GM19035 (cell line): ENCODE data around the gene EGFL8.
"Not testable (repeated sequence)": the region's sequence is repeated elsewhere in the genome, so short reads cannot be mapped to it uniquely, and the experiment has no call there.

Experiments used
- ATAC-seq: cut with Tn5 transposase; IDR thresholded peaks from one replicate; pipeline ENCODE4 v1.9.1; 2021; ENCODE audit not compliant: unreplicated experiment

EGFL8 gene

GRCh38 chr6:32164295-32164694 is at the start of gene EGFL8:
EGFL8 (plus strand) TSS chr6:32164595; CDS start chr6:32166166, 1,571 bp downstream.
- no peak for ATAC-seq

DNA sequence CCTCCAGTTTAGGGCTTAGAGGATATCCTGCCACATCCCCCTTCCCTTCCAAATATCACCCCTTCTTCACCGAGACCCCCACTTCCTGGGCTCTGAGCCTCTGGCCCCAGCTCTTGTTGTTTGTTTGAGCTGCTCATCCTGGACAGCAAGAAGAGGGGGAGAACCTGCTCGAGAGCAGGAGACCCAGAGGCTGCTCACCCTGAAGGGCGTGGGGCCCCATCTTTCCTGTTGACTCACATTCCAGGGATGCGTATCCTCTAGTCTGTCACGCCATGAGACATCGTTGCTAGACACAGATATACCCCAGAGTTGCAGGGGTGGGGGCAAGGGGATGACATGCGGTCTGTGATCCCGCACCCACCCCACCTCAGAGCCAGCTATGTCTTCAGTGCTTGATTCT is 49.6 kb upstream of the EGFL8 start:
- ATAC-seq = no peak

DNA sequence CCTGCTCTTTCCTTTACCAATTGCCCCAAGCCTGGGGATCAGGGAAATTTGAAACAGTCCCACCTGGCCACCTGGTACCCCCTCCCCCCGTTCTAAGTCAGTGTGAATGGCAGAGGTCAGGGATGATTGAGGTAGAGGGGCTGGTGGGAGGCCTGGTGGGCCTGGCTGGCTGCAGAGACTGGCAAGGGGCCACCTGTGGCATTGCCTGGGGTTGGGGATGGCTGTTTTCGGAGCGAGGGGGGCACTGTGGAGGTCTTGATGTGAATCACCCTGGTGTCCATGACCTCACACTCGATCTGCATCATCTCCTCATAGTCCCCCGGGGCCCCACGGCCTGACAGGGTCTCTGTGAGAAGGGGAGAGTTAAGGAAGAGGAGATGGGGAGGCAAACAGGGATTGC is 48.8 kb upstream of the EGFL8 start:
- ATAC-seq = no peak

- no peak for ATAC-seq
These were observed 47.7 kb upstream of the EGFL8 start for GRCh38 chr6:32116674-32117073.

GRCh38 chr6:32117461-32117860 is 46.9 kb upstream of the EGFL8 start:
- ATAC-seq = no peak

- ATAC-seq = no peak
These were observed 45.4 kb upstream of the EGFL8 start for GRCh38 chr6:32118782-32119628.

DNA sequence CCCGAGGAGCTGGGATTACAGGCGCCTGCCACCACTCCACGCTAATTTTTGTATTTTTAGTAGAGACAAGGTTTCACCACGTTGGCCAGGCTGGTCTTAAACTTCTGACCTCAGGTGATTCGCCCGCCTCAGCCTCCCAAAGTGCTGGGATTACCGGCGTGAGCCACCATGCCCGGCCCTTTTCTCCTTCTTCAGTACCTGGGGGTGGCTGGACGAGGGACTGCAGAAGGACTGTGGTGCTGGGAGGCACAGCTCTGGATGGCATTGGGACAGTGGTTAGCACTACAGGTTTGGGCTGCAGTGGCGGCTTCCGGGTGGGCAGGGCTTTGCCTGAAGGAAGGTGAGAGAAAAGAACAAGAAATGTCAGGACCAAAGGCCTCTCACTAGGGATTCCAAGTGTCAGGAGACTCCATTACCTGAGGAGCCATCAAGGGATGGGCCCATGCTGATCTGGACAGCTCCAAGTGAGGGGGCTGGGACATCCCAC is 43.8 kb upstream of the EGFL8 start:
- ATAC-seq = no peak

- ATAC-seq = no peak
These were observed 40.7 kb upstream of the EGFL8 start for GRCh38 chr6:32123681-32124080.

DNA sequence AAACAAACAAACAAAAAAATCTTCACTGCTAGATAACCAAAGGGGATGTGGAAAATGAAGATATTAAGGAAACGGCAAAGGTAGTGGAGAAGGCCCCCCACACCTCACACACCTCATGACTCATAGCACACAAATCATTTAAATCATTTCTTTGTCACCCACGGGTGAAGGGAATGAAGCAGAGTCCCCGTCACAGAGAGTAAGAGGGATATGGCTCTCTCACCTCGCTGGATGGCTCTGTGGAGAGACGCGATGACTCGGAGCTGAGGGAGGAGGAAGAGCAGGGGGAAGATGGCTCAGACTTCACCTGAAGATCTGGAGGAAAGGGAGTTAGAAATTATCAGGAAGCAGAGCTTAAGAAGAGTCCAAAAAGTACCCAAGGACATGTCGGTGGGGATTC is 37.5 kb upstream of the EGFL8 start:
- ATAC-seq = no peak

GRCh38 chr6:32127409-32127716 is 37.0 kb upstream of the EGFL8 start:
- ATAC-seq = no peak

- peak; percentile 80 for ATAC-seq
These were observed 36.4 kb upstream of the EGFL8 start, which contains the start of gene ATF6B for GRCh38 chr6:32127717-32128592. ATF6B (minus strand) TSS chr6:32128246; CDS start chr6:32128207, 39 bp downstream.

DNA sequence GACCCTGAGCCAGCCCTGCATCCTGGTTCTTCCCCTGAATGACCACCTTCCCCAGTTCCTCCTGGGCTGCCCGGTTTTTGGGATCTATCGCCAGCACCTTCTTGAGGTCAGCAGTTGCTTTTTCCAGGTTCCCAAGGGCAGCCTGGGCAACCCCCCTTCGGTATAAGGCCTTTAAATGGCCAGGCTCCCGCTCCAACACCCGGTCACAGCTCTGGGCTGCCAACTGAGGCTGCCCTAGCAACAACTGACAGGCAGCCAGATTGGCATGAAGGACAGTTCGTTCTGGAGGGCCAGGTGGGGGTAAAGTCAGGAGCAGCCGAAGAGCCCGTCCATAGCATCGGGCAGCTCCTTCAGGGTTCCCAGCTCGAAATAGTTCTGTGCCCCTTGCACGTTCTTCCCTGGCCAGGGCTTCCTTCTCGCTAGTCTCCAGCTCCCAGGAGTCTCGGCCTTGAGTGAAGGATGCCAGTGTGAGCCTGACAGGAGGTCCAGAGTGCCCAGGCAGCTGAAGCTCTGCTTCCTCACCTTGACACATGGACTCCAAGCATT is 35.6 kb upstream of the EGFL8 start:
- ATAC-seq = no peak

GRCh38 chr6:32129297-32130088 is 34.9 kb upstream of the EGFL8 start:
- peak; percentile 11 for ATAC-seq

GRCh38 chr6:32131439-32131948 is 32.9 kb upstream of the EGFL8 start:
- ATAC-seq = no peak

DNA sequence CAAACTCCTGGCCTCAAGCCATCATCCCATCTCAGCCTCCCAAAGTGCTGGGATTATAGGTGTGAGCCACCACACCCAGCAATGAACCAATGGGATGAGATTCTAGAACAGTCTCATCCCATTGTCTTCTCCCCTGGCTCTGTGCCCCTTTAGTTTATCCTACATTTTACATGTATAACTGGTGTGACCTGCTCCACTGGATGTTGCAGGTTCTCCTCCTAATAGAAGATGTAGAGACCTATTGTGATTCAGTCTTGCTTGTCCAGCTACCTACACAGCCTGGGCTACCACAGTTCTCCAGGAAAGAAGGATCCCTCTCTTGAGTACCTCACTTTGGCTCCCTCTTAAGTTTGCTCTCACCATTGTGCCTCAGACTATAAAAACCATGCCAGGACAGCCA is 32.3 kb upstream of the EGFL8 start:
- ATAC-seq = no peak

DNA sequence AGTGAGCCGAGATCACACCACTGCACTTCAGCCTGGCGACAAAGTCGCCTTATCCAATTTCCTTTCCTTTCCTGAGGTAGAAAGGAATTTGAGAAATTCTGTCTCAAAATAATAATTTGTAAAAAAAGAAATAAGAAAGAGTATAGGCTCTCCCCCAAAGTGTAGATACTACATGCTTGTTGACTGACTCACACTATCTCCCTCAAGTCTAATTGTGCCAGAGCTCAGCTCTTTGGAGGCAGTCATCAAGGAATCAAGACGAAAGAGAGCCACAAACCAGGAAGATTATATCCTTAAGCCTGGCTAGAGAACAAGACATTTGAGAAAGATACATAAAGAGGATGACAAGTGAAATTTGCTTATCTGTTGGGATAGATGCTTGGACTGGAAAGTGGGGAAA is 30.6 kb upstream of the EGFL8 start:
- ATAC-seq = no peak

- ATAC-seq = no peak
These were observed 26.9 kb upstream of the EGFL8 start for GRCh38 chr6:32137454-32137853.

DNA sequence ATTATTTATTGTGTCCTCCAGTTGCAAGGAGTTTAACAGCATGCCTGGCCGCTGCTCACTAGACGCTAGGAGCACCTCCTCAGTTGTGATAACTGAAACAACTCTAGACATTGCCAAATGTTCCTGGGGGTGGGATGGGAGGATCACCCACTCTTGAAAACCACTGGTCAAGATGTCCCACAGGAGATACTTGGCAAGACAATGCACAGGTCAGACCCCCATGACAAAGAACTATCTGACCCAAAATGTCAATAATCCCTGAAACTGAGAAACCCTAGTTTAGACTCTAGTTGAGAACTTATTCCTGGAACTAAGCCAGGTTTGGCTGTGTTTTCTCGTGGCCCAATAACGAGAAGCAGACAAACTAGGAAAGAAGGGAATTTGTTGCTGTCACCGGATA is 24.8 kb upstream of the EGFL8 start:
- no peak for ATAC-seq

DNA sequence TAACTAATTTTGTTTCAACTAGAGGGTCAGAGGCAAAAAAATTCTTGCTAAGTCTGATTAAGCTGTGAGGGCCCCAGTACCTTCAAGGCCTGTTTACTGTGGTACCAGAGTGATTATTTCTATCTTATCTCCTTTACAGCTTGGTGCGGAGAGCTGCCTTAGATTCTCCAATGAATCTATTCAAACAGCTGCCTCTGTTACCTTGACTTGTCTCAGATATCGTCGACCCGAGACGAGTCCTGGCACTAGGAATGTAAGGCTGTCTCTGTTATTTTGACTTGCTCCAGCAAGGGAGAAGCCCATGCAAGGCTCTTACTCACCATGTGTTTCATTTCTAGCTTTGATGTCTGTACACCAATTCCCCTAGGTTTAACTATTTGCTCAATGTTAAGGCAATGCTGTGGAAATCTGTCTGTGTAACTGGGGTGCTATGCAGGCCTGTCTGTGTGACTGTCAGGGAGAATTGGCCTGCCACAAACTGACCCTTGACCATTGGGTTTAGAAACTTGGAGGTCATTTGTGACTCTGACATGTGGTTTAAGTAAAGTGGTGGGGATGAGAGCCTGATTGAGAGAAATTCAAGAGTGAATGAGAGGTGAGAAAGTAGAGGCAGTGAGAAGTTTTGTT is 23.9 kb upstream of the EGFL8 start:
- no peak for ATAC-seq

- ATAC-seq = not testable (repeated sequence)
These were observed 20.2 kb upstream of the EGFL8 start for GRCh38 chr6:32144238-32144637.
